Endothelial cell of umbilical vein (primary cell): ENCODE measurements around the gene MYD88.

Source experiments
- CTCF ChIP-seq, 2 donors: IDR thresholded peaks; 1 replicate in 1 of 2; 2 replicates in 1 of 2; pipeline ENCODE4 v1.5.1; 2011; ENCODE audit warnings: low read length in 2 of 2, mild to moderate bottlenecking in 2 of 2, moderate library complexity in 2 of 2, control low read depth in 1 of 2, inconsistent platforms in 1 of 2, low read depth in 1 of 2; ENCODE audit not compliant: insufficient read depth in 1 of 2; ENCODE audit errors: extremely low read depth in 1 of 2
- POLR2A ChIP-seq: IDR thresholded peaks from 2 replicates; pipeline ENCODE4 v1.6.1; 2012; ENCODE audit warnings: low read depth, mild to moderate bottlenecking, control low read depth, low read length

GRCh38 chr3:38147421-38147820 is 9.0 kb downstream of the MYD88 start:
- no peak for TF ChIP-seq CTCF (IDR thresholded peaks at IDR 0.05; ENCODE audit: extremely low read depth in 1 of 2, insufficient read depth in 1 of 2, low read depth in 1 of 2, low read length in 2 of 2)
- TF ChIP-seq POLR2A, result no peak
